ENCODE measurements around the gene RASAL3.
A peak's percentile ranks its signal among the peaks of the same experiment; 100 is the strongest.

Gene RASAL3

GRCh38 chr19:15436012-15436825 is 28.1 kb downstream of the RASAL3 start:
- H2BK15ac ChIP-seq (replicated peaks; ENCODE audit: low read depth): no peak overlapping the region
- WGBS (ENCODE audit: extremely low coverage, insufficient coverage, low lambda C conversion rate): no CpG with 5 or more reads among the region's 10 CpGs
- no peak overlapping the region for H3K4me3 ChIP-seq (ENCODE audit: low read length)
- H3K4me2 ChIP-seq (ENCODE audit: low read length): no peak overlapping the region
- no peak overlapping the region for H3K18ac ChIP-seq (ENCODE audit: low read length)
- H2BK5ac ChIP-seq (ENCODE audit: low read length): no peak overlapping the region
- no peak overlapping the region for H3K9ac ChIP-seq (ENCODE audit: low read length)
- no peak overlapping the region for H2BK120ac ChIP-seq (ENCODE audit: low read depth, low read length)
- peaks cover 4% of the 10 kb centered on the region for H3K4me1 ChIP-seq (ENCODE audit: control insufficient read depth, low read depth, low read length)
- peaks cover 5% of the 10 kb centered on the region for H3K79me1 ChIP-seq (ENCODE audit: low read length)
- no peak overlapping the region for H3K56ac ChIP-seq (ENCODE audit: low read length)
- no peak overlapping the region for H3K4ac ChIP-seq (ENCODE audit: low read depth, low read length)
- DNase-seq: no peak
- H2AK5ac ChIP-seq (ENCODE audit: low read length): no peak overlapping the region
- no peak overlapping the region for H3K27ac ChIP-seq (ENCODE audit: low read depth, low read length)
- H4K8ac ChIP-seq (ENCODE audit: low read depth, low read length): no peak overlapping the region
- H4K5ac ChIP-seq (ENCODE audit: low read length): no peak overlapping the region
- no peaks in the 10 kb centered on the region for H3K27me3 ChIP-seq (ENCODE audit: insufficient read depth, low read length, poor library complexity)
- peaks cover 9% of the 10 kb centered on the region for H3K79me2 ChIP-seq (ENCODE audit: control insufficient read depth, insufficient read depth, low read length)
- H3K36me3 ChIP-seq (ENCODE audit: control insufficient read depth, insufficient read depth, low read length): no peaks in the 10 kb centered on the region
- no peak overlapping the region for H3K23ac ChIP-seq (ENCODE audit: low read length)

- no peak overlapping the region for H2BK5ac ChIP-seq (ENCODE audit: low read length)
- peak overlapping the region; percentile 62 for H3K9ac ChIP-seq (ENCODE audit: low read length)
- H3K18ac ChIP-seq (ENCODE audit: low read length): no peak overlapping the region
- H3K79me1 ChIP-seq (ENCODE audit: low read length): peaks cover 17% of the 10 kb centered on the region
- peak overlapping the region; percentile 57 for H3K4me2 ChIP-seq (ENCODE audit: low read length)
- peaks cover 5% of the 10 kb centered on the region for H3K4me1 ChIP-seq (ENCODE audit: control insufficient read depth, low read depth, low read length)
- H3K23ac ChIP-seq (ENCODE audit: low read length): no peak overlapping the region
- no peak overlapping the region for H4K5ac ChIP-seq (ENCODE audit: low read length)
- H2BK15ac ChIP-seq (replicated peaks; ENCODE audit: low read depth): no peak overlapping the region
- H3K36me3 ChIP-seq (ENCODE audit: control insufficient read depth, insufficient read depth, low read length): no peaks in the 10 kb centered on the region
- H3K4ac ChIP-seq (ENCODE audit: low read depth, low read length): no peak overlapping the region
- H3K27ac ChIP-seq (ENCODE audit: low read depth, low read length): no peak overlapping the region
- H2BK120ac ChIP-seq (ENCODE audit: low read depth, low read length): no peak overlapping the region
- no peak overlapping the region for H2AK5ac ChIP-seq (ENCODE audit: low read length)
- WGBS (ENCODE audit: extremely low coverage, insufficient coverage, low lambda C conversion rate): no CpG with 5 or more reads among the region's 8 CpGs
- no peaks in the 10 kb centered on the region for H3K27me3 ChIP-seq (ENCODE audit: insufficient read depth, low read length, poor library complexity)
- no peak overlapping the region for H4K8ac ChIP-seq (ENCODE audit: low read depth, low read length)
- H3K79me2 ChIP-seq (ENCODE audit: control insufficient read depth, insufficient read depth, low read length): peaks cover 25% of the 10 kb centered on the region
- DNase-seq: no peak
- no peak overlapping the region for H3K4me3 ChIP-seq (ENCODE audit: low read length)
- H3K56ac ChIP-seq (ENCODE audit: low read length): peak overlapping the region; percentile 78
These were observed 30.8 kb downstream of the RASAL3 start for GRCh38 chr19:15433519-15434069.

- H2BK120ac ChIP-seq (ENCODE audit: low read depth, low read length): no peak overlapping the region
- H3K4me1 ChIP-seq (ENCODE audit: control insufficient read depth, low read depth, low read length): peaks cover 5% of the 10 kb centered on the region
- H3K9ac ChIP-seq (ENCODE audit: low read length): peak overlapping the region; percentile 65
- no CpG with 5 or more reads among the region's 75 CpGs for WGBS (ENCODE audit: extremely low coverage, insufficient coverage, low lambda C conversion rate)
- H2BK5ac ChIP-seq (ENCODE audit: low read length): no peak overlapping the region
- H3K27me3 ChIP-seq (ENCODE audit: insufficient read depth, low read length, poor library complexity): no peaks in the 10 kb centered on the region
- no peak overlapping the region for H2AK5ac ChIP-seq (ENCODE audit: low read length)
- H3K79me2 ChIP-seq (ENCODE audit: control insufficient read depth, insufficient read depth, low read length): peaks cover 25% of the 10 kb centered on the region
- H2BK15ac ChIP-seq (replicated peaks; ENCODE audit: low read depth): no peak overlapping the region
- H4K8ac ChIP-seq (ENCODE audit: low read depth, low read length): no peak overlapping the region
- peak; percentile 93 for DNase-seq
- peak overlapping the region; percentile 66 for H3K4me3 ChIP-seq (ENCODE audit: low read length)
- H3K23ac ChIP-seq (ENCODE audit: low read length): no peak overlapping the region
- no peak overlapping the region for H3K27ac ChIP-seq (ENCODE audit: low read depth, low read length)
- peak overlapping the region; percentile 92 for H3K4ac ChIP-seq (ENCODE audit: low read depth, low read length)
- peak overlapping the region; percentile 94 for H3K4me2 ChIP-seq (ENCODE audit: low read length)
- H4K5ac ChIP-seq (ENCODE audit: low read length): no peak overlapping the region
- peaks cover 17% of the 10 kb centered on the region for H3K79me1 ChIP-seq (ENCODE audit: low read length)
- H3K18ac ChIP-seq (ENCODE audit: low read length): peak overlapping the region; percentile 86
- H3K56ac ChIP-seq (ENCODE audit: low read length): peak overlapping the region; percentile 81
- no peaks in the 10 kb centered on the region for H3K36me3 ChIP-seq (ENCODE audit: control insufficient read depth, insufficient read depth, low read length)
These were observed 31.5 kb downstream of the RASAL3 start for GRCh38 chr19:15432629-15433518.

DNA sequence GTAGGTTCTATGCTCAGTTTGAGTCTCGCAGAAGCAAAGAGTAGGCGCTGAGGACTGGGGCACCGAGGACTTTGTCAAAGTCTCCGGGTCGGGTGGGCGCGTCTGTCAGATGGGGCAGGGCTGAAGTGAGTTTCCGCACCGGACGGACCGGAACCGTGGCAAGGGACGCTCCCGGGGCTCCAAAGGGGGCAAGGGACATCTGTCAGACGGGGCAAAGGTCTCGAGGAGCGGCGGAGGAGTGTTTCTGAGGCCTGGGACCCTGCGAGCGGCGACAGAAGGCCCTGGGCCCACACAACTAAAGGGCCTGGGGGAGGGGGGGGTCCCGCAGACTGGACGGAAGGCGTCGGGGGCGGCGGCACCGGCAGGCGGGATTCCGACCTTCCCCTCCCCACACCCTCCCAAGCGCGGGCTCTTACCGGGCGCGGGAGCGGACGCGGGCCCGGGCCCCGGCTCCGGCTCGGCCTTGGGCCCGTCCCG is 32.3 kb downstream of the RASAL3 start:
- Histone ChIP-seq H2BK120ac (ENCODE audit: low read depth, low read length) (peak overlapping the region; percentile 18), H3K27me3 (ENCODE audit: insufficient read depth, low read length, poor library complexity) (no peaks in the 10 kb centered on the region), H3K36me3 (ENCODE audit: control insufficient read depth, insufficient read depth, low read length) (peaks cover 1% of the 10 kb centered on the region), H3K27ac (ENCODE audit: low read depth, low read length) (no peak overlapping the region), H3K79me2 (ENCODE audit: control insufficient read depth, insufficient read depth, low read length) (peaks cover 25% of the 10 kb centered on the region), H3K18ac (ENCODE audit: low read length) (peak overlapping the region; percentile 86), H3K4me1 (ENCODE audit: control insufficient read depth, low read depth, low read length) (peaks cover 5% of the 10 kb centered on the region), H3K4me3 (ENCODE audit: low read length) (peak overlapping the region; percentile 93), H3K56ac (ENCODE audit: low read length) (peak overlapping the region; percentile 93), H4K5ac (ENCODE audit: low read length) (no peak overlapping the region), H3K4ac (ENCODE audit: low read depth, low read length) (peak overlapping the region; percentile 92), H2BK15ac (replicated peaks; ENCODE audit: low read depth) (no peak overlapping the region), H3K4me2 (ENCODE audit: low read length) (peak overlapping the region; percentile 95), H3K23ac (ENCODE audit: low read length) (no peak overlapping the region), H3K79me1 (ENCODE audit: low read length) (peaks cover 17% of the 10 kb centered on the region), H2BK5ac (ENCODE audit: low read length) (no peak overlapping the region), H4K8ac (ENCODE audit: low read depth, low read length) (no peak overlapping the region), H2AK5ac (ENCODE audit: low read length) (no peak overlapping the region), H3K9ac (ENCODE audit: low read length) (peak overlapping the region; percentile 94)
- WGBS (ENCODE audit: extremely low coverage, insufficient coverage, low lambda C conversion rate): no CpG with 5 or more reads among the region's 44 CpGs
- DNase-seq: no peak

DNA sequence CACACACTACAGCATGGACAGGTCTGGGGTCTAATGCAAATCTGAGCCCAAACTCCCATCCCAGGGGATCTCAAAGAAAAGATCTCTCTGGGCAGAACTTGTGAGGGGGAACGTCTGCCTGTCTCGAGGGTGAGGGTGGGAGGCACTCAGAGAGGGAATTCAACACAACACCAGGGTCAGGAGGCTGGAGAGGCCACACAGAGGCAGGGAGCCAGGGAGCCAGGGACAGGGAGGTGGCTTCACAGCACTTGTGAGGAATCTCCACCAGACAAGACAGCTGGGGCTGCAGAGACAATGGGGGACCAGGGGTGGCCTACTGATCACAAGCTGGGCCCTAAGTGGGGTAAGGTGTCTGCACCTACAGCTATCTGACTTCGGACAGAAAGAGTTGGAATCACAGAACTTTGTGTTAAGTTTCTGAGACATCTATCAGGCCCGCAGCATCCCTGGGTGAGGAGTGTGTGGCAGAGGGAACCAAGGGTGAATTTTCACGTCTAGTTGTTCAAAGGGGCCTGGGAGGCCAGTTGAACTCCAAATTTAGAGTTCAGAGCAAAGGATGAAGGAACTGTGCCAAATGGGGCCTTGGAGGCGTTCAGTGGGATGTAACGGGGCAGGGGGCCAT is 32.8 kb downstream of the RASAL3 start:
- Histone ChIP-seq H2BK120ac (ENCODE audit: low read depth, low read length) (no peak overlapping the region), H3K79me2 (ENCODE audit: control insufficient read depth, insufficient read depth, low read length) (peaks cover 25% of the 10 kb centered on the region), H2AK5ac (ENCODE audit: low read length) (no peak overlapping the region), H3K9ac (ENCODE audit: low read length) (peak overlapping the region; percentile 94), H3K56ac (ENCODE audit: low read length) (peak overlapping the region; percentile 93), H3K18ac (ENCODE audit: low read length) (no peak overlapping the region), H3K4me1 (ENCODE audit: control insufficient read depth, low read depth, low read length) (peaks cover 5% of the 10 kb centered on the region), H3K4me2 (ENCODE audit: low read length) (peak overlapping the region; percentile 95), H3K36me3 (ENCODE audit: control insufficient read depth, insufficient read depth, low read length) (peaks cover 2% of the 10 kb centered on the region), H3K4me3 (ENCODE audit: low read length) (peak overlapping the region; percentile 93), H4K8ac (ENCODE audit: low read depth, low read length) (no peak overlapping the region), H3K27me3 (ENCODE audit: insufficient read depth, low read length, poor library complexity) (no peaks in the 10 kb centered on the region), H3K23ac (ENCODE audit: low read length) (no peak overlapping the region), H3K4ac (ENCODE audit: low read depth, low read length) (no peak overlapping the region), H2BK15ac (replicated peaks; ENCODE audit: low read depth) (no peak overlapping the region), H2BK5ac (ENCODE audit: low read length) (no peak overlapping the region), H3K79me1 (ENCODE audit: low read length) (peaks cover 17% of the 10 kb centered on the region), H3K27ac (ENCODE audit: low read depth, low read length) (no peak overlapping the region), H4K5ac (ENCODE audit: low read length) (no peak overlapping the region)
- no peak for DNase-seq
- WGBS (ENCODE audit: extremely low coverage, insufficient coverage, low lambda C conversion rate): no CpG with 5 or more reads among the region's 7 CpGs
